GM18505 (cell line): ENCODE measurements around the gene SLC12A7.
"Not testable (repeated sequence)": the region's sequence is repeated elsewhere in the genome, so short reads cannot be mapped to it uniquely, and the experiment has no call there.

Source experiments
- ATAC-seq: cut with Tn5 transposase; IDR thresholded peaks from one replicate; pipeline ENCODE4 v1.9.1; 2021; ENCODE audit not compliant: unreplicated experiment
- POLR2A ChIP-seq: IDR thresholded peaks from 4 replicates; pipeline ENCODE4 v1.6.1; 2011; ENCODE audit warnings: borderline replicate concordance; ENCODE audit not compliant: insufficient read depth, insufficient read length; ENCODE audit errors: extremely low read depth

Gene SLC12A7

GRCh38 chr5:1061916-1062315, 49.9 kb downstream of the SLC12A7 start:
- ATAC-seq: no peak
- TF ChIP-seq POLR2A: no peak

- ATAC-seq: not testable (repeated sequence)
These were observed 50.6 kb downstream of the SLC12A7 start for GRCh38 chr5:1061292-1061691.

GRCh38 chr5:1060535-1060981, 51.3 kb downstream of the SLC12A7 start:
- ATAC-seq: no peak
- no peak for TF ChIP-seq POLR2A

- ATAC-seq: no peak
- no peak for TF ChIP-seq POLR2A
These were observed 52.0 kb downstream of the SLC12A7 start for GRCh38 chr5:1059884-1060263.

- ATAC-seq: no peak
- TF ChIP-seq POLR2A: no peak
These were observed 52.6 kb downstream of the SLC12A7 start for GRCh38 chr5:1058988-1059883.

GRCh38 chr5:1058083-1058945, 53.5 kb downstream of the SLC12A7 start:
- ATAC-seq: no peak
- TF ChIP-seq POLR2A: no peak

GRCh38 chr5:1057485-1058082, 54.3 kb downstream of the SLC12A7 start:
- no peak for ATAC-seq
- no peak for TF ChIP-seq POLR2A

- ATAC-seq: no peak
- no peak for TF ChIP-seq POLR2A
These were observed 55.0 kb downstream of the SLC12A7 start for GRCh38 chr5:1056611-1057484.

- no peak for TF ChIP-seq POLR2A
These were observed 55.8 kb downstream of the SLC12A7 start for GRCh38 chr5:1055896-1056610.

GRCh38 chr5:1054799-1055775, 56.8 kb downstream of the SLC12A7 start:
- ATAC-seq: no peak
- TF ChIP-seq POLR2A: no peak

More at GRCh38 chr5:1055896-1056610, 55.8 kb downstream of the SLC12A7 start:
- no peak for ATAC-seq
